Measurements from ENCODE around the gene PERM1.

The PERM1 gene

GRCh38 chr1:998995-999724, 17.3 kb upstream of the PERM1 start:
- H3K9me2 ChIP-seq (replicated peaks; ENCODE audit: insufficient read depth, low read length), result no peaks in the 10 kb centered on the region
- no peaks in the 10 kb centered on the region for H4K20me1 ChIP-seq (ENCODE audit: low read depth, low read length)
- H3K4me2 ChIP-seq (ENCODE audit: low read depth, low read length, poor library complexity, severe bottlenecking), result no peak overlapping the region
- no peaks in the 10 kb centered on the region for H3F3A ChIP-seq (ENCODE audit: insufficient read depth)
- H3K9me3 ChIP-seq (ENCODE audit: insufficient read depth, low read length), result no peaks in the 10 kb centered on the region
- H3K27me3 ChIP-seq (ENCODE audit: low read length), result no peaks in the 10 kb centered on the region
- H3K79me2 ChIP-seq (ENCODE audit: insufficient read depth, low read length), result no peaks in the 10 kb centered on the region
- no peak overlapping the region for H3K27ac ChIP-seq (ENCODE audit: low read depth, low read length)
- no peak overlapping the region for H3K4me3 ChIP-seq (ENCODE audit: insufficient read depth, low read length, poor library complexity, severe bottlenecking)
- H3K36me3 ChIP-seq (ENCODE audit: low read length), result no peaks in the 10 kb centered on the region
- TF ChIP-seq CTCF (IDR thresholded peaks at IDR 0.05; ENCODE audit: insufficient read depth, low read length, poor library complexity, severe bottlenecking) (no peak), EZH2phosphoT487 (conservative IDR thresholded peaks at IDR 0.05; ENCODE audit: low read length) (no peak)
- no peak overlapping the region for H2AFZ ChIP-seq (ENCODE audit: low read depth, low read length, severe bottlenecking)
- H3K9ac ChIP-seq (ENCODE audit: low read length), result no peak overlapping the region

- H3K27ac ChIP-seq (ENCODE audit: low read depth, low read length), result no peak overlapping the region
- H3K27me3 ChIP-seq (ENCODE audit: low read length), result no peaks in the 10 kb centered on the region
- H3K9me3 ChIP-seq (ENCODE audit: insufficient read depth, low read length), result no peaks in the 10 kb centered on the region
- H3K9me2 ChIP-seq (replicated peaks; ENCODE audit: insufficient read depth, low read length), result no peaks in the 10 kb centered on the region
- no peak overlapping the region for H3K4me3 ChIP-seq (ENCODE audit: insufficient read depth, low read length, poor library complexity, severe bottlenecking)
- H2AFZ ChIP-seq (ENCODE audit: low read depth, low read length, severe bottlenecking), result no peak overlapping the region
- no peaks in the 10 kb centered on the region for H3F3A ChIP-seq (ENCODE audit: insufficient read depth)
- H3K4me2 ChIP-seq (ENCODE audit: low read depth, low read length, poor library complexity, severe bottlenecking), result no peak overlapping the region
- no peaks in the 10 kb centered on the region for H3K79me2 ChIP-seq (ENCODE audit: insufficient read depth, low read length)
- no peaks in the 10 kb centered on the region for H3K36me3 ChIP-seq (ENCODE audit: low read length)
- TF ChIP-seq CTCF (IDR thresholded peaks at IDR 0.05; ENCODE audit: insufficient read depth, low read length, poor library complexity, severe bottlenecking) (no peak), EZH2phosphoT487 (conservative IDR thresholded peaks at IDR 0.05; ENCODE audit: low read length) (no peak)
- no peaks in the 10 kb centered on the region for H4K20me1 ChIP-seq (ENCODE audit: low read depth, low read length)
- H3K9ac ChIP-seq (ENCODE audit: low read length), result no peak overlapping the region
Observed at GRCh38 chr1:998745-998994, 16.8 kb upstream of the PERM1 start.

- no peaks in the 10 kb centered on the region for H3K9me3 ChIP-seq (ENCODE audit: insufficient read depth, low read length)
- H3K36me3 ChIP-seq (ENCODE audit: low read length), result no peaks in the 10 kb centered on the region
- no peak overlapping the region for H3K9ac ChIP-seq (ENCODE audit: low read length)
- H3K27ac ChIP-seq (ENCODE audit: low read depth, low read length), result no peak overlapping the region
- H3K79me2 ChIP-seq (ENCODE audit: insufficient read depth, low read length), result no peaks in the 10 kb centered on the region
- TF ChIP-seq EZH2phosphoT487 (conservative IDR thresholded peaks at IDR 0.05; ENCODE audit: low read length), result no peak
- TF ChIP-seq CTCF (IDR thresholded peaks at IDR 0.05; ENCODE audit: insufficient read depth, low read length, poor library complexity, severe bottlenecking), result no peak
- no peaks in the 10 kb centered on the region for H3K9me2 ChIP-seq (replicated peaks; ENCODE audit: insufficient read depth, low read length)
- no peaks in the 10 kb centered on the region for H3F3A ChIP-seq (ENCODE audit: insufficient read depth)
- H2AFZ ChIP-seq (ENCODE audit: low read depth, low read length, severe bottlenecking), result no peak overlapping the region
- no peaks in the 10 kb centered on the region for H4K20me1 ChIP-seq (ENCODE audit: low read depth, low read length)
- H3K4me3 ChIP-seq (ENCODE audit: insufficient read depth, low read length, poor library complexity, severe bottlenecking), result no peak overlapping the region
- H3K27me3 ChIP-seq (ENCODE audit: low read length), result no peaks in the 10 kb centered on the region
- H3K4me2 ChIP-seq (ENCODE audit: low read depth, low read length, poor library complexity, severe bottlenecking), result no peak overlapping the region
Observed at GRCh38 chr1:997993-998744, 16.3 kb upstream of the PERM1 start.

All from SU-DHL-6 (cell line).